GM19455 (cell line): ENCODE measurements around the gene JUND.
"Not testable (repeated sequence)": the region's sequence is repeated elsewhere in the genome, so short reads cannot be mapped to it uniquely, and the experiment has no call there.

Source experiments
- ATAC-seq: cut with Tn5 transposase; IDR thresholded peaks from one replicate; pipeline ENCODE4 v1.9.1; 2021; ENCODE audit not compliant: unreplicated experiment

The JUND gene

DNA sequence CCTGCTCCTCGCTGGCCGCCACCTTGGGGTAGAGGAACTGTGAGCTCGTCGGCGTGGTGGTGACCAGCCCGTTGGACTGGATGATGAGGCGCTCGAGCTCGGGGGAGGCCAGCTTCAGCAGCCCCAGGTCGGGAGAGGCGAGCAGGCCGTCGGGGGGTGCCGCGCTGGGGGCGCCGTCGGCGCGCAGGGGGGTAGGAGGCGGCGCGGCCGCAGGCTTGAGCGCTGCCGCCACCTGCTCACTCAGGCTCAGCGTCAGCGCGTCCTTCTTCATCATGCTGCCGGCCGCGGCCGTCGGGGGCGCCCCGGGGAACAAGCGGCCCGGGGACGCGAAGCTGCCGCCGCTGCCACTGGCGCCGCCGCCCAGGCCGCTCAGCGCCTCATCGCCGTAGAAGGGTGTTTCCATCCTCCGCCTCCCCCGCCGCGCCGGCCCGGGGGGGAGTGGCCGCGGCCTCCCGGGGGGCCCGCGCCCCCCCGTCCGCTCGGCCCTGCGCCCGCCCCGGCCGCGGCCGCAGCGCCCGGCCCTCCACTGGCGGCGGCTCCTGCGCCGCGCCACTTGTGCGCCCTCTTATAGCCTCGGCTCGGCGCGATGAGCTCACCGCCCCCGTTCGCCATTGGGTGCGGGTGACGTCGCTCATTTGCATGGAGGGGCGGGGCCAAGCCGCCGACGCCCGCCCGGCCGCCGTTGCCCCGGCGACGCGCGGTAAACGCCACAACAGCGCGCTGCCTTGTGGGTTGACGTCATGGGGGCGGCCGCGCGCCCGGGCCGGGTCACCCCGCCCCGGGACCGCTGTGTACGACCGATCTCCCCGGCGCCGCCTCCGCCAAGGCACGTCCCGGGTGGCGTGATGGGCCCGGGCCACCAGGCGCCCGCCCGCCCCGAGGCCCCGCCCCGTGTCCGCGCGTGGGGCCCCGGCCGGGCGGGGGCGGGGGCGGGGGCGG lies at the start of gene JUND:
JUND (minus strand) TSS at position 541 of the 939 bp plus-strand sequence; CDS start at position 403, 138 bp downstream.
- peak; percentile 56 for ATAC-seq

DNA sequence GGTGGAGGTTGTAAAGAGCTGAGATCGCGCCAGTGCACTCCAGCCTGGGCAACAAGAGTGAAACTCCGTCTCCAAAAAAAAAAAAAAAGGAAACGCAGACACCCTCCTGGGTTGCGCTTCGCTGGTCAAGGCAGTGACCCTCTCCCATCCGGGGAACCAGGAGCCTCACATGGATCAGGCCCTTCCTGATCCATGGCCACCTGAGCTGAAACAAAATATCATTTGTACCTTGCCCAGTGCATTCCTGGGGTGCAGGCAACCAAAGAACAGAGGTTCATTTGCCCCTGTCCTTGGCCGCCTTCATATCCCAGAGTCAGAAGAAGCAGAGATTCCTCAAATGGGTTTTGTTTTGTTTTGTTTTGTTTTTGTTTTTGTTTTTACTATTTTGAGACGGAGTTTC lies 49.4 kb upstream of the JUND start:
- ATAC-seq, result no peak

DNA sequence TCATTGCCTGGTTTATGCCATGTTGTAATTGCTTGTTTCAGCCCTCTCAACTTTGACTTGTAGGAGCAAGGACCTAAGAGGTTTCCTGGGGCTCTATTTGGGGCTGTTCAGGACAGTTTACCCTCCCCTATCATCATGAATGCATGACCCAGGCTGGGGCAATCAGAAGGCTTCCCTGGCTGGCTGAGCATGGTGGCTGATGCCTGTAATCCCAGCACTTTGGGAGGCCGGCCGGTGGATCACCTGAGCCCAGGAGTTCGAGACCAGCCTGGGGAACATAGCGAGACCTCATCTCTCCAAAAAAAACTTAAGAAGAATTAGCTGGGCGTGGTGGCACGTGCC lies 47.6 kb upstream of the JUND start:
- no peak for ATAC-seq

DNA sequence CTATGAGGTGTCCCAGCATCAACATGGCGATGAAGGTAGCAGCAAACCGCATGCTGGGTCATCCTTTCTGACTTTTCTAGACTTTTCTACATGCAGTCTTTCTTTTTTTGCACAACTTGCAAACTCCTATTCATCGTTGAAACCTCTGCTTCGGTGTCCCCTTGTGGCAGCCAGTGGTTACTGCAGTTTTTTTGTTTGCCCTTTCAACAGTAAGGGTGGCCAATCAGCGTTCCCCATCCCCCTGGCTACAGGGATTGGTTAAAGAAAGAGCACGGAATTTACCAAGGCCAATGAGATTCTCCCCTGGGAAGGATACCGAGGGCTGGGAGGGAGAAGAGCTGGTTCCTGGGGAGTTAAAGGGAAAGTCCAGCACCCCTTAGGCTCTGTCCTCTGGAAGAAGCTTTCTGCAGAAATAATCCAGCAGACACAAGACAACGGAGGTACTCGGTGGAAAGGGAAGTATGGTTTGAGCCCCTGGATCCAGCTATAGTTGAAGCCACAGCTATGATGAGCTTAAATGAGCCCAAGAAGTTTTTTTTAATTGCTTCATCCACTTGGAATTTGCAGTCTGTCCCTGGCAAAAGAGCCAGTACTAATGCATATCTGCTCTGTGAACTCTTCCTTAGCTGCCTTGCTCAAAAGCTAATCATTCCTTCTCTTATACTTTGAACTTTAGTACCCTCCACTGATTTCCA lies 47.1 kb upstream of the JUND start:
- peak; percentile 75 for ATAC-seq

DNA sequence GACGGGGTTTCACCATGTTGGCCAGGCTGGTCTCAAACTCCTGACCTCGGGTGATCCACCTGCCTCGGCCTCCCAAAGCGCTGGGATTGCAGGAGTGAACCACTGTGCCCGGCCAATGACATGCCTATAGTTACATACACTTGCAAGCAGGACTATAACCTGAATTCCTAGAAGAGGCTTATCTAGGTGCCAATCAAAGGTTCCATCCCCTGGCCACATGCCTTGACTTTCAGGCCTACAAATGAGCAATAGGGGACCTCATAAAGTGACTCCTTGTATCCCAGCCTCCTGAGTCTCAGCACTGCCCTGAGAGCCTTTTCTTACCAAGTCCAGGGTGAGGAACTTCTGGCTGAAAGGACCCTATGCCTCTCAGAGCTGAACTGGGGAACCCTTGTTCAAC lies 45.4 kb upstream of the JUND start:
- no peak for ATAC-seq

DNA sequence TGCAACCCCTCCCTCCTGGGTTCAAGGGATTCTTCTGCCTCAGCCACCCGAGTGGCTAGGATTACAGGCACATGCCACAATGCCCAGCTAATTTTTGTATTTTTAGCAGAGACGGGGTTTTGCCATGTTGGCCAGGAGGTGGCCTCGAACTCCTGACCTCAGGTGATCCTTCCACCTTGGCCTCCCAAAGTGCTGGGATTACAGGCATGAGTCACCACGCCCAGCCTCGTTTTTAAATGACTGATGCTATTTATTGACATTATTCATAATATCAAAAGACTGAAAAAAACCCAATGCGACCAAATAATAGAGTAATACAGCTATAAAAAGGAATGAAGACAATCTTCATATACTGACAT lies 42.9 kb upstream of the JUND start:
- ATAC-seq, result not testable (repeated sequence)

DNA sequence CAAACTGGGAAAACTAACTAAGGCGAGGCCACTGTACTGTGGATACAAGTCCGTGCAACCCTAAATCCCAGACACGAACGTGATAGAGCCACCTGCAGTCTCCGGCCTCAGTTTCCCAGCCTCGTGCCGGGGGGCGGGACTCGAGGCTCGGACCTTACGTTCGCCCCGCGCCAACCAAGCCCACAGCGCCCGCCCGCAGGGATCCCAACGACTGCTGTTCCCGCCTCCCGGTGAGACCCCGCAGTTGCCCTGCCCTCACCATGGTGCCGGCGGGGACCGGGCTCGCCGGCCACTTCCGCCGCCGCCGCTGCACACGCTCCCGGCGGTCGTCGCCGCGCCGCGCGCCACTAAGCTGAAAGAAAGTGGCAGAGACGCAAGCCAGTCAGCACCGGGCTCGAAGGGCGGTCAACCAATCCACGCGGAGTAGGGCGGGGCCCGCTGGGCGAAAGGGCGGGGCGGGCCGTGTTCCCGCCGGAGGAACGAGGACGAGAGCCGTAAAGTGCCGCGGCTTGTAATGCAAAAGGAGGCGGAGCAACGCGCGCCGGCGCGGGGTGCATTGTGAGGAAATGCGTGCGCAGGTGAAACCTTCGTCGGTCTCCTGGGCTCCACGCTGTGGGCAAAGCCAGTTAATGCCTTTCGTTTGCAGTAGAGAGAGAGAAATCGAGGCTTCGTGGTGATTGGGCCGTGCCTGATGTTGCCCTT lies 41.5 kb upstream of the JUND start, which contains the start of gene LSM4:
LSM4 (minus strand) TSS at position 318 of the 702 bp plus-strand sequence; CDS start at position 262, 56 bp downstream.
- peak; percentile 87 for ATAC-seq

DNA sequence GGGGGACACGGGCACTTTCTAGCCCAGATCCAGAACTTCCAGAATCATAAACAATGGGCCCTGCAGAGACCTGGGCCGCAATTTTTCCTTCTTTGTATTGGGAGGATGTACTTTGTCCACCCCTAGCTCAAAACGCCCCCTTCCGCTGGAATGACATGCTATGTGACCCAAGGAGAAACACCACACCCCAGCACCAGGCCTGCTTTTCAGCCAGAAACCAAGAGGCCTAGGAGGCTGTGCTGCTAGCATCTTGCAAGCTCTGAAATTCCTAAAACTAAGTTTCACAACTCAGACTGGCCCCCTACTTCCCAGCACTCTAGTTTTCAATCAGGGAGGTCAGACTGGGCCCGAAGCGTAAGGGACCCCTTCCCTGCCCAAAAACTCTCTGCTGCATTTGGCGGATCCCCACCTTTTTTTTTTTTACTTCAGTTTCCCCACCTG lies 40.9 kb upstream of the JUND start:
- ATAC-seq, result no peak

DNA sequence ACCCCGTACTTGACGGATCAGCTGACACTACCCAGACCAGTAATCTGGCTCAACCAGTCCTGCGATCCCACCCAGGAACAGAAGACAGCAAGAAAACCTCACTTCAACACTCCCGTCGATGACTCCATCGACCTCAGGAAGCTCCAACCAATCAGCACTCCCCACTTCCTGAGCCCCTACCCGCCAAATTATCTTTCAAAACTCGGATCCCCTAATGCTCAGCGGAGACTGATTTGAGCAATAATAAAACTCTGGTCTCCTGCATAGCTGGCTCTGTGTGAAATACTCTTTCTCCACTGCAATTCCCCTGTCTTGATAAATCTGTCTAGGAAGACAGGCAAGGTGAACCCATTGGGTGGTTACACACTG lies 40.3 kb upstream of the JUND start:
- ATAC-seq, result no peak

DNA sequence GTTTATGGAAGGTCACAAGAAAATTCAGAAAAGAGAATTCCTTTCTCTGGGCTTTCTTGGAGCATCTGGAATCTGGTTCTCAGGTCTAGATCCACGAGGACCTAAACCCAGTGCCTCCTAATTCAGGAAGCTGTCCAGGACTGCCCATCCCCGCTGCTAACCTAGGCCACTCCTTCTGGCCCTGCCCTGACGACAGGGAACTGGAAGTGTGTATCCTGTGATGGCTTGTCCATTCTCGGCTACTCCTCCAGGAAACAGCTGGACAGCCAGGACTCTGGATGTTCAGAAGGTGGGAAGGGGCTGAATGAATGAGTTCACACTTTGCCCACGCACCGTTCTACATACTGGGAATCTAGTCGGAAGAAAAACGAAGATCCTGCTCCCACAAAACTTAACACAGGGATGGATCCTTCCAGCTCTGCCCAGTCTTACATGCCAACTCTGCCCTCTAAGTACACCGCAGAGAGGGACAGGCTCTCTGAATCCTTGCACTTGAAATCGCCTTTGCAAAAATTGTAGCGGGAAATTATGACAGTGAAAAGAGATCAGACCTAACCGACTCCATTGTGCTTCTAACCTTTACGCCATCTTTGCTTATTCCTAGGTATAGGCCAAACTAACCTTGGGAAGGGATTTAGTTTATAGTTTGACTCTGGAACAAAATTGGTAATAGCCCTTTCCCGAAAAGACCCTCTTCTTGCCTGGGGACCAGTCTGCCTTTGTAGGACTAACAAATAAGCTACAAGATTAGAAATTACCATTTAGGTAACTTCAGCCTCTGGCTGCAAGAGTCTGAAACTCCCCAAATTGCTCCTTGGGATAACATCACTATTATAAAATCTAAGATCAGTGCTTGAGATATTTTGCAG lies 39.7 kb upstream of the JUND start:
- ATAC-seq, result no peak

DNA sequence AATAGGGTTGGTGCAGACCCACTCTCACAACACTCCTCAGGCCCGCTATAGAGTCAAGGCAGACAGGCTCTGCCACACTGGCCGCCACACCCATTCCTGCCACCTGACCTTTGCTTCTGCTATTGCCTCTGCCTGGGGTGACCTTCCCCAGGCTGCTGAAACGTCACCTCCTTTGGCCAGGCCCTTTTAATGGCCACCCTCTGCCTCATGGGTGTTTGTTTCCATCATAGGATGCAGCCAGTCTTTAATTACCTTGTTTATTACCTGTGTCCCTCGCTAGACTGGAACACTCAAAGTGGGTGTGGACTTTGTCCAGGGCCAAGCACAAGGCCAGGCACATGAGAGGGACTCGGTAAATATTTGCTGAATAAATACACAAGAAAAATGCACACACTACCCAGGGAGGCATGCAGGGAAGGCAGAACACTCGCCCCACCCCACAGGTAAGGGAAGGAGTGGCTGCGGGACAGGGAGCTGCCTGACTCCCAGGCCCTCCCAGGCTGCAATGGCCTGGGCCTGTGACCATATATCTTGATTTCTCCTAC lies 38.2 kb upstream of the JUND start:
- no peak for ATAC-seq

DNA sequence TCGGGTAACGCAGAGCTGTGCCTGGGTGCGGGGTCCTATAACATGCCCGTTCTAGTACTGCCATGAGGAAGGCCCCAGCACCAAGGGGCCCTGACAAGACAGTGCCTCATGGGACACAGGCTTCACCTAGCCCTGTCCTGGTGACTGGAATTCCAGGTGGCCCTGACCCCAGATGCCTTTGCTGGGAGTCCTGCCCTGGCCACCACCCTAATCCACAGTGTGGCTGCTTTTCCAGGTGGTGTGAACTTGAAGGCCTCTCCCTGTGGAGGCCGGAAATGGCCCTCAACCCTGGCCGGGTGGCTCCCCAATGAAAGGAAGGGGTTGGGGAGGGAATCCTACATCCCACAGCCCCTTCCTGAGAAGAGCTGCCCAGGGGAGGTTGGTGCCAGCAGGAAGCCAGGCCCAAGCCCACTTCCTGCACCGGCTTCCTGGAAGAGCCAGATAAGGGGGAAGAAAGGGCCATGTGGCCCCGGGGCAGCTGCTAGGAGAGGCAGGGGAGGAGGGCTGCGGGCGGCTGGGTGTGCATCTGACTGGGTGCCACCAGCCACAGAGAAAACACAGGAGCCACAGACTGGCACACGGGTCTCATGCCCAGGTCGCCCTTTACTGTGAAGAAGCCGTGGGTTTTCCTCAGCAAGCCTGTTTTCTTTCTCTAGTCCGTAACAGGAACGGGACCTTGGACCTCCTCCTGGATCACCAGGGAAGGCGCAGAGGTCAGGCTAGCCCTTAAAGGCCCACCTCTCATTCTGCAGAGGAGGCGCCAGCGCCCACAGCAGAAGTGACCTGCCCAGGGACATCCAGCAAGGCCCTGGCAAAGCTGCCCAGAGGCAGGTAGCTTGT lies 36.8 kb upstream of the JUND start:
- no peak for ATAC-seq

DNA sequence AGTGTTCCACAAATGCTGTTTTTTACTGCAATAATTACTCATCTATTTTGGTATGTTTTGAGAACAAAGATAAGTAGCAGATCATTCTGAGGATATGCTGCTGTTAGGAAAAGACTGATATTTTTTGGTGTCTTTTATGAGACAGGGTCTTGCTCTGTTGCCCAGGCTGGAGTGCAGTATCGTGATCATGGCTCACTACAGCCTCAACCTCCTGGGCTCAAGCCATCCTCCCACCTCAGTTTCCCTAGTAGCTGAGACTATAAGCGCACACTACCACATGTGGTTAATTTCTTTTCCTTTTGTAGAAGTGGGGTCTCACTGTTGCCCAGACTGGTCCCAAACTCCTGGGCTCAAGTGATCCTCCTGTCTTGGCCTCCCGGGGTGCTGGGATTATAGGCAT lies 32.0 kb upstream of the JUND start:
- ATAC-seq, result no peak

DNA sequence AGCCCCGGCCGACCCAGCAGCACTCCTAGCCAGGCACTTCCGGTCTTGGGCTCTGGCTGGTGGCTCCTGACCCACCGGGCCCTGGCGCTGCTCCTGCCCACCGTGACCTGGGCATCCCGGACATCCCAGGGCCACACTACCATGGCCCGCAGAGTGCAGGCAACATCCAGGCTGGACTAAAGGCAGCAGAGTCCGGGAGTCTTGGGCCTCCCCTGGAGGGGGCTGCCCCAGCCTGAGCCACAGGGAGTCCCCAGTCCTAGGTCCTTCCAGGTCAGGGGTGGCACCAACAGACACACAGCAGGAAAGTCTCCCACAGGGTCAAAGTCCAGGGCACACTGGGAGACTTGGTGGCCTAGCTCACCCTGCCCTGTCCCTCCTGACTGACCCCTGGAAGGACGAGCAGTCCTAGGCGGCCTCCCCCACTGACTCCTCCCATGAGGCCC lies 30.7 kb upstream of the JUND start:
- no peak for ATAC-seq

DNA sequence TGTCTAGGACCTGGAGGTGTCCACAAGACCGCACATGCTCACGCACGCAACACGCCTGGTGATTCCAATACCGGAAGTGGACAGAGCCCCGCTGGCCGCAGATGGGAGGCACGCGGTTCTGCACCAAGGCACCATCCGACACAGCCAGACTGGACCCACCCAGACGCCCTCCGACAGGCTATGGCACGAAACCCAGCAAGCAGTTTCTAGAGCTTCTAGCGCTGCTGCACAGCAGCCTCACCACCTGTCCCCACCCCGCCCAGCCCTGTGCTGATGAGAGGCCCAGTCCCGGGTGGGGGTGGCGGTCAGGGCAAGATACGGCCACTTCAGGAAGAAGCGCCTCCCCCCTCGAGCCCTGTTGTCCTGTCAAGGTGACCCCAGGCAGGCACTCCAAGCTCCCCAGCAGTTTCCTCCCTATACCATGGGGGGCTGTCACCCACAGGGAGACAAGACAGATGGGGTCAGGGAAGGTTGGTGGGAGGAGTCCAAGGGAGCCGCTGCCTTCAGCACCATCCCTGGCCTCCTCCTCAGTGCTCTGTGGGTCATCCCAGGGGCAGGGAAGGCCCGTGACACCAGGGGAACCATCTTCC lies 30.2 kb upstream of the JUND start:
- no peak for ATAC-seq

DNA sequence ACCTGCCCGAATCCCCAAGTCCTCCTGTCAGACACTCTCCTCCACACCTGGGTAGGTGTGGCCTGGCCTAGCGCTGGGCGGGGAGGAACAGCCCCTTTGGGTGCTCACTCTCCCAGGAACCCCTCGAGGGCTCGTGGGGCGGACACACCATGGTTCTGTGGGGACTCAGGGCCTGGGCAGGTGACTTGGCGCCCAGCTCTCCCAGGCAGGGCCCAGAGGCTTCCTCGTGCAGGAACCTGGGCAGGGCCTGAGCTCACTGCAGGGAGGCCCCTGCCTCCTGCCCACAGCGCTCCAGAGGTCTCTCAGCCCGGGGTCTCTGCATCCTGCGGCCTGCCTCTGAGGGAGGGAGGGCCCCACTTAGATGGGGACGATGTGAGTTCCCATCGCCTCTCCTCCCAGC lies 29.5 kb upstream of the JUND start:
- ATAC-seq, result no peak

DNA sequence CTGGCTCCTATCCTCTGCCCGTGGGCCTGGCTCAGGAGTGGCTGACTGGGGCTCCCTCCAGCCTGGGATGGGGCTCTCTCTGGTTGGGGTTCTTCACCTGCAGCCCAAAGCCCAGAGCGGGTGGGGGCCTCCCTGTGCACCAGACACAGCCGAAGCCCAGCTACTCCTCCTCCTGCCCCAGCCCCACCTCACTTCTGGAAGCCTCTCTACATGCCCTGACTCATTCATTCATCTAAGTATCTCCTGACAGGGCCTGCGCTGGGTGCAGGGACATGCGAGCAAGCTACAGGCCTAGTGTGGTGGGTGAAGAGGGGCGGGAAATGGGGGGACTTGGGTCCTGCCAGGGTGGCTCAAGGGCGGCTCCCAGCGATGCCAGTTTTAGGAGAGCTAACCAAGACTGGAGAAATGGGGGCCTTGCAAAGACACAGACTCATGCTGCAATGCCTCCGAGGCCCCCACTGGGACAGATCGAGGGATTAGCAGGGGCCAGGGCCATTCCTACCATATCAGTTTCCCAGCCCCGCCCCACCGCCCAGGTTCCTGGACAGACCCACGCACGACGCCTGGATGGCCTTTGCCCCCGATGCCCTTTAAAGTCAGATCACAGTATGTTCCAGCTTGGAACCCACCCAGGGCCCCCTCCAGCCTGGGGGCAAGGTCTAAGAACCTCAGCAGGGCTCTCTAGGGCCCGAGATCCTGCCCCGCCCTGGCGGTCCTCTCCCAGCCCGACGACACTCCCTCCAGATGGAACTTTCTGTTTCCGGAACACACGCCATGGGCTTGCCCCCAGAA lies 28.9 kb upstream of the JUND start:
- ATAC-seq, result no peak

DNA sequence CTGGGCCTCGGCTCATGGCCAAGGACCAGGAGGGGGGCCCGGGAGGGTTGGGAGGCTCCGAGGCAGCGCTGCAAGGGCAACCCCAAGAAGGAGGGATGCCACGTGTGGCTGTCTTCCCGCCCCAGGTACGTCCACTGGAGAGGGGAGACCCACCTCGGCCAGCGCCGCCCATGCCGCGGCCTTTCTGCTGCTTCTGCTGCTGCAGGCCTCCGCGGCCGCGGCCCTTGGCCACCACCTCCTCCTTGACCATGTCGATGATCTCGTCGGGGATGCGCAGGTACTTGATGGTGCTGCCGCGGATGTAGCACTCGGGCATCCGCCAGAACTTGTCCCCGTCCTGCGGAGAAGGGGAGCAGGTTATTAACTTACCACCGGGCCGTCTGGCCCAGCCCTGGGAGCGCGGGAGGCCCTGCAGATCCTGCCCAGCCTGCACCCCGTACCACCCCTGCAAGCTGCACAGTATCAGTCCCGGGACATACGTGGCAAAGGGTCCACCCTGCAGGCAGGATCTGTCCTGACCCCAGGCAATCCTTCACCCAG lies 28.2 kb upstream of the JUND start:
- ATAC-seq, result no peak
